Measurements from ENCODE around the gene ABL1.

The ABL1 gene

DNA sequence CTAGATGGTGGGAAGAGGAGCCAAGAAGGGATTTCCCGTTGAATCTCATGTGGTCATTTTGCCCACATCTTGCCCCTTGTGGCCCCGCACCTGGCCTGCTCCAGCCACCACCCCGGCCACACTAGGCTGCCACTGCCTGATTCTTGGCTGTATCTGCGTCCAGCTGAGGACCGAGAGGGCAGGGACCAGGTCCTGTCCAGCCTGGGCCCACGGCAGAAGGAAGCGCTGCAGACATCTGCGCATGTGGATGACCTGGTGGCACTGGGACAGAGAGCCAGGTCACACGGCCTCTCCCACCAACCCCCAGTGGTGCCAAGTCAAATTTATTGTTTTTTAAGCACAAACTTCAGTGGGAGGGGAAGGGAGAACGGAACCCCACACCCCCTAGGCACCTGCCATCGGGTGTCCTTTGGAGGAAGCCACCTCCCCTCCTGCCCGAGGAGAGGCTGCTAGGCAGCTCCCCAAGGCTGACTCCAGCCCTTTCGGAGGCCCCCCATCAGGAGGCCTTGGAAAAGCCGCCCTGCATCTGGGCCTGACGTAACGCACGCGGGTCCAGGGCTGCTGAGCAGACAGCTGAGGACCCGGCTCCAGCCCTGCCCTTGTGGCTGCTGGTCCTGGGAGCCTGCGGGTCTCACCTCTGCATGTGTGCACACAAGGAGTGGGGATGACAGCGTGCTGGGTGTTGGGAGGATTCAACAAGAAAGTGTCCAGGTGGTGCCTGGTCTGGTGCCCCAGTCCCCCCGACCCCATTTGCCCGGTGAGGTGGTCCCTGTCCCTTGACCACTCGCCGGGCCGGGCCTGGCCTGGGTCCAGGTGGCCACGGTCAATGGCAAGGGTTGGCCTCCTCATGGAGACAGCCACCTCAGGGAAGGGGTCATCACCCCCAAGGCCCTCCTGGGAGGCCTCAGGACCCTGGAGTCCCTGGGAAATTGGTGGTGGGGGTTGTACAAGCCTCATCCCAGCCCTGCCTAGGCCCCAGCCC, 67.4 kb downstream of the ABL1 start:
- Histone ChIP-seq H3K4me3 (IDR thresholded peaks at IDR 0.05; ENCODE audit: insufficient read depth, low read depth, low read length) (no peak overlapping the region), H3K79me2 (ENCODE audit: insufficient read depth, low read depth) (no peaks in the 10 kb centered on the region), H4K20me1 (ENCODE audit: insufficient read depth) (no peaks in the 10 kb centered on the region), H3K9ac (no peak overlapping the region), H3K4me2 (no peak overlapping the region), H3K4me1 (ENCODE audit: low read depth, poor library complexity, severe bottlenecking) (no peaks in the 10 kb centered on the region), H2AFZ (ENCODE audit: low read depth) (no peak overlapping the region), H3K27ac (no peak overlapping the region), H3K27me3 (ENCODE audit: insufficient read depth, low read depth) (peaks cover 90% of the 10 kb centered on the region), H3K36me3 (ENCODE audit: insufficient read depth) (no peaks in the 10 kb centered on the region)
- TF ChIP-seq, protein P1, sequence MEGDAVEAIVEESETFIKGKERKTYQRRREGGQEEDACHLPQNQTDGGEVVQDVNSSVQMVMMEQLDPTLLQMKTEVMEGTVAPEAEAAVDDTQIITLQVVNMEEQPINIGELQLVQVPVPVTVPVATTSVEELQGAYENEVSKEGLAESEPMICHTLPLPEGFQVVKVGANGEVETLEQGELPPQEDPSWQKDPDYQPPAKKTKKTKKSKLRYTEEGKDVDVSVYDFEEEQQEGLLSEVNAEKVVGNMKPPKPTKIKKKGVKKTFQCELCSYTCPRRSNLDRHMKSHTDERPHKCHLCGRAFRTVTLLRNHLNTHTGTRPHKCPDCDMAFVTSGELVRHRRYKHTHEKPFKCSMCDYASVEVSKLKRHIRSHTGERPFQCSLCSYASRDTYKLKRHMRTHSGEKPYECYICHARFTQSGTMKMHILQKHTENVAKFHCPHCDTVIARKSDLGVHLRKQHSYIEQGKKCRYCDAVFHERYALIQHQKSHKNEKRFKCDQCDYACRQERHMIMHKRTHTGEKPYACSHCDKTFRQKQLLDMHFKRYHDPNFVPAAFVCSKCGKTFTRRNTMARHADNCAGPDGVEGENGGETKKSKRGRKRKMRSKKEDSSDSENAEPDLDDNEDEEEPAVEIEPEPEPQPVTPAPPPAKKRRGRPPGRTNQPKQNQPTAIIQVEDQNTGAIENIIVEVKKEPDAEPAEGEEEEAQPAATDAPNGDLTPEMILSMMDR (conservative IDR thresholded peaks at IDR 0.05; ENCODE audit: low read depth, low read length) = no peak

DNA sequence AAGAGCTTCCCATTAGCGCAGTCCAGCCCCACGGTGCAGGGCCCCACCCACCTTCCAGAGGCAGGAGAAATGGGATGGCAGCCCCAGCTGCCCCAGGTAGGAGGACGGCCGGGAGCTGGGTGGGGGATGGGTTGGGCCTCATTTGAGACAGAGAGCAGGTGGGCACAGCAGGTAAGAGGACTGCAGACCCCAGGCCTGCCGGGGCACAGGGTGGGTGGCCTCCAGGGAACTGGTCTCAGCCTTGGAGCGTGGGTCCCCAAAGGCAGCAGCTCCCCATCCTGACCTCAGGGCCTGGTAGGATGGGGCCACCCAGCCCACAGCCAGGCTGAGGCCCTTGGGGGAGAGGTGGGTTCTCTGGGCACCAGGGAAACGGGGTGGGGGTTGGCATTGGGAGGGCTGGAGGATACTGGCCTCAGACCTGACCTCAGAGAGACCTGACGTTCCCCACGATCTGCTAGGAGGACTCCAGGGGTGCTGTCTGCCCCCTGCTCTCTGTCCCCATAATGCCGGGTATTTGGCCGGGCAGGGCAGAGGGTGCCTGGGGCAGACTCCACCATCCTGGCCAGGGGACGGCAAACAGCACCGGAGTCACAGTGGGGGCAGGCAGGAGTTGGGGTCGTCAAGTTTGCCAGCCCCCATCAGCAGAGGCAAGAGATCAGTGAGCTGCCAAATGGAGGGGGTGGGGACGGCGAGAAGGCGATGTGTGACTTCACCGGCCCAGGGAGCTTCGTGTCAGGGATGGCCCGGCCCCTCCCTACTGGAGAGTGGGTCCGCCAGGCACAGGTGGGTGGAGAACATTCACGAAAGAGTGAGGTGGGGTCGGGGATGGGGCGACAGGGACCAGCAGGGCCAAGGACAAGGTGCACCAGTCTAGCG, 68.4 kb downstream of the ABL1 start:
- Histone ChIP-seq H3K4me1 (ENCODE audit: low read depth, poor library complexity, severe bottlenecking) (no peaks in the 10 kb centered on the region), H3K79me2 (ENCODE audit: insufficient read depth, low read depth) (no peaks in the 10 kb centered on the region), H4K20me1 (ENCODE audit: insufficient read depth) (no peaks in the 10 kb centered on the region), H3K27me3 (ENCODE audit: insufficient read depth, low read depth) (peaks cover 89% of the 10 kb centered on the region), H3K4me3 (IDR thresholded peaks at IDR 0.05; ENCODE audit: insufficient read depth, low read depth, low read length) (no peak overlapping the region), H3K36me3 (ENCODE audit: insufficient read depth) (no peaks in the 10 kb centered on the region), H3K9ac (no peak overlapping the region), H3K27ac (no peak overlapping the region), H3K4me2 (no peak overlapping the region), H2AFZ (ENCODE audit: low read depth) (no peak overlapping the region)
- TF ChIP-seq, protein P1 (conservative IDR thresholded peaks at IDR 0.05; ENCODE audit: low read depth, low read length) = no peak

DNA sequence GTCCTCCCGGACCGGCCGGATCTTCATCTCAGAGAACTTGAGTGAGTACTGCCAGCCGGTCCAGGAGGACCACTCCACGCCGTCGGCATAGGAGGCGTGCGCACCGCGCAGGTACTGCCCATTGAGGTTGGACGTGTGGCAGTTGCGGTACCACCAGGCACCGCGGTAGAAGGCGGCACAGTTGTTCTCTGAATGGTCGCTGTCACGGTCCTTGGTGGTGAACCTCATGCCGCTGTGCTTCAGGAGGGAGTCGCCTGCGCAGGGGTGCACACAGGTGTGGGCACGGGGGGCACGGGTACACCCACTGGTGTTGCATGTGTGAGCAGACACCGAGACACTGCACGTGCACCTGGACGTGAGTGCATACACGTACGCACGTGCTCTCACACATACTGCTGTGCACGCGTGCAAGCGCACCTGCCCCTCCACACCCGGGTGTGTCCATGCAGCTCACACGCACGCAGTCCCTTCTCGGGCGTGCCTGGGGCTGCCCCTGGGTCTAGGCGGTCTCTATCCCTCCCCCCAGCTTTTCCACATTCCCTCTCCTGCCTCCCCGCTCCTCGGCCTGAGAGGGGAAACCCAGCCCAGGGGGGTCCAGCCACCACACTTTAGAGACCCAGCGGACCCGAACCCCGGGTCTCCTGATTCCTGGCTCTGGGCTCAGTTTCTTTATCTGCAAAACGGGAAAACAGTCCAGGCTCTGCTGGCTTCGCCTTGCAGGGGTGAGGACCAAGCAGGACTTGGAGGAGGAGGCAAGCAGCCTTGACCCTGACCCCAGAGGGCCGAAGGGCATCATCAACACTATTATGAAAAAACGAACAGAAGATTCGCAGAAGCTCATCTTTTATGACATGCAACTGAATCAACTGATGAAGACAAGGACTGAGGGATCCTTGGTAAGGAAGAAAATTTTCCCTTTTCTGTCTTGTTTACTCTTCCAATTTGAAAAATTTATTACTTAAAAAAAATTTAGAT, 69.3 kb downstream of the ABL1 start:
- no peaks in the 10 kb centered on the region for H4K20me1 ChIP-seq (ENCODE audit: insufficient read depth)
- H3K4me2 ChIP-seq = no peak overlapping the region
- no peaks in the 10 kb centered on the region for H3K79me2 ChIP-seq (ENCODE audit: insufficient read depth, low read depth)
- H3K9ac ChIP-seq = no peak overlapping the region
- no peak overlapping the region for H3K4me3 ChIP-seq (IDR thresholded peaks at IDR 0.05; ENCODE audit: insufficient read depth, low read depth, low read length)
- H3K36me3 ChIP-seq (ENCODE audit: insufficient read depth) = no peaks in the 10 kb centered on the region
- TF ChIP-seq, protein P1 (conservative IDR thresholded peaks at IDR 0.05; ENCODE audit: low read depth, low read length) = no peak
- no peak overlapping the region for H2AFZ ChIP-seq (ENCODE audit: low read depth)
- H3K4me1 ChIP-seq (ENCODE audit: low read depth, poor library complexity, severe bottlenecking) = no peaks in the 10 kb centered on the region
- H3K27me3 ChIP-seq (ENCODE audit: insufficient read depth, low read depth) = peaks cover 90% of the 10 kb centered on the region
- H3K27ac ChIP-seq = no peak overlapping the region
